IMR-90 (cell line): Measurements from ENCODE around the gene HNF1B. TPM values are rescaled to one million over a fixed set of nuclear protein-coding genes. Genes with fewer than 3 reads are reported as not detected.

ENCODE experiments used
- ATAC-seq: fragments of 200-7000 bp; cut with Tn5 transposase; 2 replicates; pipeline ENCODE4 v1.9.1; 2020; ENCODE audit warnings: low read depth, mild to moderate bottlenecking, moderate library complexity
- BruUV-seq: library from RNA; stranded (reverse); fragments of 400-500 nt; replicated peaks from 2 replicates; lab custom pipeline; 2021; lab: Mats Ljungman, UMichigan
- CTCF ChIA-PET: fragments of 300-600 bp; formaldehyde crosslinking; extraction: SDS; loops from one replicate; lab custom pipeline; 2021; ENCODE audit warnings: antibody characterized with exemption; lab: Yijun Ruan, JAX
- POLR2A ChIA-PET: fragments of 300-600 bp; sonication (Branson Sonifier 250); formaldehyde crosslinking; loops from one replicate; lab custom pipeline; 2022; ENCODE audit warnings: antibody characterized with exemption; ENCODE audit not compliant: unreplicated experiment; lab: Charles Lee
- DNase-seq: peaks from one replicate; pipeline ENCODE4 v3.0.0; 2013
- H2AFZ ChIP-seq: replicated peaks from 2 replicates; pipeline ENCODE3; 2013; ENCODE audit warnings: low read length, mild to moderate bottlenecking; ENCODE audit not compliant: poor library complexity
- H2AK5ac ChIP-seq: 2 replicates; pipeline ENCODE4 v1.6.1; 2013; ENCODE audit warnings: low read depth, low read length, inconsistent platforms
- H2AK9ac ChIP-seq: replicated peaks from 2 replicates; pipeline ENCODE3; 2013; ENCODE audit warnings: mild to moderate bottlenecking, low read depth, low read length, moderate library complexity; ENCODE audit not compliant: poor library complexity
- H2BK120ac ChIP-seq: 2 replicates; pipeline ENCODE4 v1.6.1; 2013; ENCODE audit warnings: low read depth, low read length, inconsistent platforms
- H2BK15ac ChIP-seq: 3 replicates; pipeline ENCODE4 v1.6.1; 2013; ENCODE audit warnings: low read depth, low read length, inconsistent platforms
- H2BK20ac ChIP-seq: 2 replicates; pipeline ENCODE4 v1.6.1; 2013; ENCODE audit warnings: low read depth, mild to moderate bottlenecking, inconsistent platforms, low read length, moderate library complexity
- H2BK5ac ChIP-seq: 2 replicates; pipeline ENCODE4 v1.6.1; 2013; ENCODE audit warnings: mild to moderate bottlenecking, low read depth, low read length, inconsistent platforms; ENCODE audit not compliant: poor library complexity, severe bottlenecking
- H3K14ac ChIP-seq: replicated peaks from 2 replicates; pipeline ENCODE4 v1.6.1; 2013; ENCODE audit warnings: low read depth, low read length, inconsistent platforms
- H3K18ac ChIP-seq: 2 replicates; pipeline ENCODE4 v1.6.1; 2013; ENCODE audit warnings: low read depth, low read length, control low read depth
- H3K23ac ChIP-seq: 2 replicates; pipeline ENCODE4 v1.6.1; 2013; ENCODE audit warnings: low read depth, low read length, inconsistent platforms
- H3K27ac ChIP-seq: 2 replicates; pipeline ENCODE4 v1.5.1; 2013; ENCODE audit warnings: mild to moderate bottlenecking, control low read depth, low read length; ENCODE audit not compliant: insufficient read depth
- H3K27me3 ChIP-seq: 2 replicates; pipeline ENCODE4 v1.6.1; 2013; ENCODE audit warnings: low read length; ENCODE audit not compliant: control insufficient read depth, insufficient read depth
- H3K36me3 ChIP-seq: 2 replicates; pipeline ENCODE4 v1.6.1; 2013; ENCODE audit warnings: low read length, mixed read lengths; ENCODE audit not compliant: control insufficient read depth, insufficient read depth
- H3K4ac ChIP-seq: 2 replicates; pipeline ENCODE4 v1.6.1; 2013; ENCODE audit warnings: low read depth, low read length, inconsistent platforms
- H3K4me1 ChIP-seq: 2 replicates; pipeline ENCODE4 v1.6.1; 2013; ENCODE audit warnings: low read length, mixed read lengths; ENCODE audit not compliant: control insufficient read depth, insufficient read depth
- H3K4me2 ChIP-seq: 2 replicates; pipeline ENCODE4 v1.6.1; 2013; ENCODE audit warnings: low read depth, mild to moderate bottlenecking, control low read depth, low read length, moderate library complexity
- H3K4me3 ChIP-seq: 2 replicates; pipeline ENCODE4 v1.5.1; 2013; ENCODE audit warnings: low read depth, mild to moderate bottlenecking, control low read depth, low read length, moderate library complexity; ENCODE audit not compliant: insufficient read depth
- H3K56ac ChIP-seq: 2 replicates; pipeline ENCODE4 v1.6.1; 2013; ENCODE audit warnings: low read length, inconsistent platforms; ENCODE audit not compliant: insufficient read depth; ENCODE audit errors: extremely low read depth
- H3K79me1 ChIP-seq, 2 experiments: 2 replicates each; pipeline ENCODE4 v1.6.1; 2013; ENCODE audit warnings: low read length in 2 of 2, inconsistent platforms in 1 of 2, low read depth in 1 of 2
- H3K9ac ChIP-seq: 2 replicates; pipeline ENCODE4 v1.6.1; 2013; ENCODE audit warnings: low read depth, low read length, control low read depth
- H3K9me1 ChIP-seq: 2 replicates; pipeline ENCODE4 v1.6.1; 2013; ENCODE audit warnings: low read length, inconsistent platforms; ENCODE audit not compliant: insufficient read depth
- H3K9me3 ChIP-seq: 2 replicates; pipeline ENCODE4 v1.6.1; 2013; ENCODE audit warnings: low read length; ENCODE audit not compliant: control insufficient read depth, insufficient read depth
- H4K20me1 ChIP-seq: 2 replicates; pipeline ENCODE4 v1.6.1; 2013; ENCODE audit warnings: low read length, inconsistent platforms; ENCODE audit not compliant: insufficient read depth
- H4K5ac ChIP-seq: 2 replicates; pipeline ENCODE4 v1.6.1; 2013; ENCODE audit warnings: mild to moderate bottlenecking, low read depth, low read length, control low read depth
- H4K8ac ChIP-seq, 2 experiments: 2 replicates each; pipeline ENCODE4 v1.6.1; 2013; ENCODE audit warnings: low read depth in 2 of 2, low read length in 2 of 2, control low read depth in 1 of 2, inconsistent platforms in 1 of 2
- H4K91ac ChIP-seq: 2 replicates; pipeline ENCODE4 v1.6.1; 2013; ENCODE audit warnings: low read depth, low read length, inconsistent platforms; ENCODE audit not compliant: insufficient read depth
- BHLHE40 ChIP-seq: fragments of 150-350 bp; IDR thresholded peaks from 2 replicates; pipeline ENCODE4 v1.6.1; 2016; ENCODE audit warnings: mild to moderate bottlenecking, low read depth, low read length
- CHD1 ChIP-seq: IDR thresholded peaks from 2 replicates; pipeline ENCODE4 v1.6.1; 2012; ENCODE audit warnings: low read depth, low read length, improper control_type of control experiment
- MAFK ChIP-seq: IDR thresholded peaks from 2 replicates; pipeline ENCODE4 v1.6.1; 2012; ENCODE audit warnings: low read depth, low read length, improper control_type of control experiment
- MXI1 ChIP-seq: IDR thresholded peaks from 2 replicates; pipeline ENCODE4 v1.6.1; 2012; ENCODE audit warnings: low read depth, mild to moderate bottlenecking, low read length, moderate library complexity, borderline replicate concordance
- WGBS, 2 experiments: methylation state at CpG; one replicate each; pipeline versions ENCODE4 v1.1.5 to v1.1.7; 2013; ENCODE audit warnings: missing lambda C conversion rate in 2 of 2; ENCODE audit not compliant: insufficient read length in 1 of 2; ENCODE audit errors: extremely low coverage in 2 of 2; 5-methylcytosine and 5-hydroxymethylcytosine counted together
- dilution Hi-C: fragments of 300-500 bp; cut with HindIII; formaldehyde crosslinking; loops from one replicate; pipeline ENCODE4 v1.14.3; 2018; ENCODE audit warnings: low sequenced_read_pairs; ENCODE audit not compliant: unreplicated experiment
- in situ Hi-C: fragments of 300-500 bp; cut with MboI; formaldehyde crosslinking; loops from 3 replicates; pipeline ENCODE4 v1.14.3; 2019; ENCODE audit warnings: low sequenced_read_pairs, inconsistent platforms, mixed read lengths
- intact Hi-C: fragments of 100-400 bp; cut with micrococcal nuclease; formaldehyde crosslinking; loops from 2 replicates; pipeline ENCODE4 v1.10.0; 2022
- polyA plus RNA-seq, 3 experiments: library from polyadenylated mRNA; depleted of rRNA; stranded (reverse); fragments of >200 nt; gene quantifications; 2 replicates each; pipeline ENCODE4 v1.2.3, GENCODE V29; 2012; ENCODE audit warnings: low replicate concordance in 1 of 3
- total RNA-seq: library from RNA; depleted of rRNA; stranded (reverse); fragments of >200 nt; gene quantifications from 2 replicates; pipeline ENCODE4 v1.2.3, GENCODE V29; 2012
- TF ChIP-seq, protein P1 (sequence below): fragments of 150-350 bp; IDR thresholded peaks from 2 replicates; pipeline ENCODE4 v1.6.1; 2016; ENCODE audit warnings: low read depth, mild to moderate bottlenecking, low read length, moderate library complexity, borderline replicate concordance

The HNF1B gene
- total and polyA plus RNA-seq, 2 of the 4 experiments (the other 2 are of a cell fraction), result not detected

DNA sequence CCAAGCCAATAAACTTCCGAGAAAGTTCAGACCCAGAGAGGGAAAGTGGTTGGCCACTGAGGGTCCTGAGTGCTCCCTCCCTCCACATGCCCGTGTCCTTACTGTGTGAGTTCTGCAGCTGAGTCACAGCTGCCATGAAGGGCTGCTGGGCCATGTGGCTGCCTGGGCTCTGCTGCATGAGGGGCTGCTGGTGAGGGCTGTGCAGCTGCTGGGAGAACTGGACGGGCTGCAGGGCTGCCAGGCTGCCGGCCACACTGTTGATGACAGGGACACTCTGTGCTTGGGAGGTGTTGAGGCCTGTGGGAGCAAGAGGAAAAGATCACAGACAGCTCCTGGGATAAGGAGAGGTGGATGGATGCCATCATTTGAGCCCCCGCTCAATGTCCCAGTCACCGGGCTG, 44.0 kb downstream of the HNF1B start:
- 0 out of 3 replicates have a peak overlapping the region, but pooled peaks have one; percentile 14 for H2BK15ac ChIP-seq
- no peak overlapping the region; the same call in 1 of the 2 replicates for H3K14ac ChIP-seq
- no peak overlapping the region for H4K5ac ChIP-seq
- no peak overlapping the region for H2BK120ac ChIP-seq
- no peaks in the 10 kb centered on the region for H3K27me3 ChIP-seq
- H4K8ac ChIP-seq, result no peak overlapping the region
- DNase-seq (peak; percentile 36), ATAC-seq (peak; percentile 22; the same call in 1 of the 2 replicates)
- no peaks in the 10 kb centered on the region for H3K9me3 ChIP-seq
- H2AFZ ChIP-seq, result peak overlapping the region; percentile 9
- H3K4ac ChIP-seq, result peak overlapping the region; percentile 15; the same call in 1 of the 2 replicates
- no peak overlapping the region for H3K56ac ChIP-seq
- TF ChIP-seq MXI1, result 0 out of 2 replicates have a peak, but pooled peaks have one; percentile 15
- TF ChIP-seq, protein P1, sequence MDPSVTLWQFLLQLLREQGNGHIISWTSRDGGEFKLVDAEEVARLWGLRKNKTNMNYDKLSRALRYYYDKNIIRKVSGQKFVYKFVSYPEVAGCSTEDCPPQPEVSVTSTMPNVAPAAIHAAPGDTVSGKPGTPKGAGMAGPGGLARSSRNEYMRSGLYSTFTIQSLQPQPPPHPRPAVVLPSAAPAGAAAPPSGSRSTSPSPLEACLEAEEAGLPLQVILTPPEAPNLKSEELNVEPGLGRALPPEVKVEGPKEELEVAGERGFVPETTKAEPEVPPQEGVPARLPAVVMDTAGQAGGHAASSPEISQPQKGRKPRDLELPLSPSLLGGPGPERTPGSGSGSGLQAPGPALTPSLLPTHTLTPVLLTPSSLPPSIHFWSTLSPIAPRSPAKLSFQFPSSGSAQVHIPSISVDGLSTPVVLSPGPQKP, result no peak
- no peak for TF ChIP-seq BHLHE40
- no peak for TF ChIP-seq CHD1
- TF ChIP-seq MAFK, result no peak
- no peak overlapping the region for H3K4me2 ChIP-seq
- no peak overlapping the region for H4K91ac ChIP-seq
- POLR2A ChIA-PET, result no interaction called here
- peak overlapping the region; percentile 7 for H2AK5ac ChIP-seq
- H3K18ac ChIP-seq, result no peak overlapping the region
- dilution Hi-C loops, result no loop called here
- peaks cover 11% of the 10 kb centered on the region; the same call in 1 of the 2 replicates for H3K4me1 ChIP-seq
- 0 out of 2 replicates have a peak overlapping the region, but pooled peaks have one; percentile 23 for H2BK20ac ChIP-seq
- no peak overlapping the region; the same call in 1 of the 2 replicates for H3K27ac ChIP-seq
- in situ Hi-C loops, result no loop called here
- 73% methylated on average over 2 of the region's 6 CpGs; no CpG with 5 or more reads in 1 of the 2 experiments for WGBS, 2 experiments
- H3K4me3 ChIP-seq, result no peak overlapping the region
- H3K23ac ChIP-seq, result no peak overlapping the region
- H4K20me1 ChIP-seq, result no peaks in the 10 kb centered on the region
- CTCF ChIA-PET, result interaction anchor here (0.5 kb wide), 1 partner anchor 52 kb away, joined by 3 read pairs; no protein-coding TSS in a partner anchor
- no peaks in the 10 kb centered on the region for H3K79me1 ChIP-seq
- no peak overlapping the region for H2AK9ac ChIP-seq
- BruUV-seq, result no TSS peak
- no peak overlapping the region for H3K9ac ChIP-seq
- no peak overlapping the region for H2BK5ac ChIP-seq
- intact Hi-C loops, result no loop called here
- H3K36me3 ChIP-seq, result no peaks in the 10 kb centered on the region
- H3K9me1 ChIP-seq, result peaks cover 14% of the 10 kb centered on the region
